GM19043 (cell line): ENCODE results near the gene NXF1.
"Not testable (repeated sequence)": the region's sequence is repeated elsewhere in the genome, so short reads cannot be mapped to it uniquely, and the experiment has no call there.

ENCODE experiments used
- ATAC-seq: cut with Tn5 transposase; IDR thresholded peaks from one replicate; pipeline ENCODE4 v1.9.1; 2021; ENCODE audit warnings: low read depth; ENCODE audit not compliant: unreplicated experiment

The NXF1 gene

GRCh38 chr11:62788991-62789390 is 16.2 kb downstream of the NXF1 start:
- no peak for ATAC-seq

- ATAC-seq: peak; percentile 66
Measured at GRCh38 chr11:62787005-62787759, 18.1 kb downstream of the NXF1 start, which contains the start of gene TMEM179B. Gene TMEM179B, plus strand, starts transcription at chr11:62787402. Its CDS starts 30 bp downstream, at chr11:62787432.

- peak; percentile 53 for ATAC-seq
Measured at GRCh38 chr11:62786318-62787004, 18.8 kb downstream of the NXF1 start.

GRCh38 chr11:62782753-62783152 is 22.5 kb downstream of the NXF1 start:
- ATAC-seq: no peak

- no peak for ATAC-seq
Measured at GRCh38 chr11:62778441-62778840, 26.8 kb downstream of the NXF1 start.

- no peak for ATAC-seq
Measured at GRCh38 chr11:62777389-62777788, 27.9 kb downstream of the NXF1 start.

- no peak for ATAC-seq
Measured at GRCh38 chr11:62775646-62776045, 29.6 kb downstream of the NXF1 start.

- no peak for ATAC-seq
Measured at GRCh38 chr11:62774407-62774806, 30.8 kb downstream of the NXF1 start.

- peak; percentile 78 for ATAC-seq
Measured at GRCh38 chr11:62771144-62772021, 33.9 kb downstream of the NXF1 start, which contains the start of gene TAF6L. Gene TAF6L, plus strand, starts transcription at chr11:62771396. Its CDS starts 4,388 bp downstream, at chr11:62775784.

GRCh38 chr11:62770778-62771143 is 34.5 kb downstream of the NXF1 start:
- no peak for ATAC-seq

GRCh38 chr11:62760867-62761227 is 44.4 kb downstream of the NXF1 start:
- ATAC-seq: not testable (repeated sequence)

- ATAC-seq: no peak
Measured at GRCh38 chr11:62757846-62758788, 47.1 kb downstream of the NXF1 start.

- ATAC-seq: no peak
Measured at GRCh38 chr11:62755086-62755615, 50.1 kb downstream of the NXF1 start.

GRCh38 chr11:62753736-62754603 is 51.3 kb downstream of the NXF1 start, which contains the start of gene ZBTB3:
Gene ZBTB3, minus strand, starts transcription at chr11:62754160. Its CDS starts 496 bp downstream, at chr11:62753664.
- peak; percentile 93 for ATAC-seq

GRCh38 chr11:62752994-62753735 is 52.1 kb downstream of the NXF1 start:
- ATAC-seq: no peak

- ATAC-seq: no peak
Measured at GRCh38 chr11:62752177-62752785, 53.0 kb downstream of the NXF1 start.

- ATAC-seq: not testable (repeated sequence)
Measured at GRCh38 chr11:62749931-62750330, 55.3 kb downstream of the NXF1 start.
